H1 (cell line): ENCODE measurements around the gene SOBP. TPM values are rescaled to one million over a fixed set of nuclear protein-coding genes. Genes with fewer than 3 reads are reported as not detected.
A peak's percentile ranks its signal among the peaks of the same experiment; 100 is the strongest.

Experiments used
- CTCF ChIA-PET: fragments of 300-600 bp; sonication (Branson Sonifier 250); formaldehyde crosslinking; loops from one replicate; lab custom pipeline; 2021; ENCODE audit not compliant: partially characterized antibody; lab: Charles Lee
- POLR2A ChIA-PET: fragments of 300-600 bp; sonication (Branson Sonifier 250); formaldehyde crosslinking; loops from one replicate; lab custom pipeline; 2021; ENCODE audit warnings: inconsistent platforms; ENCODE audit not compliant: partially characterized antibody; lab: Charles Lee
- DNase-seq, 2 experiments: peaks; one replicate each; pipeline versions ENCODE4 v3.0.0 to v3.0.0-alpha.2; 2010 to 2022; ENCODE audit warnings: low spot score in 2 of 2, low read depth in 1 of 2, mixed read lengths in 1 of 2
- FAIRE-seq: peaks from 2 replicates; lab custom pipeline; 2011; peaks lifted over from hg19 to GRCh38; lab: Jason Lieb, UNC
- H2AFZ ChIP-seq: 2 replicates; pipeline ENCODE4 v1.8.1; 2012; ENCODE audit warnings: low read length, inconsistent platforms
- H2AK5ac ChIP-seq: 2 replicates; pipeline ENCODE4 v1.6.1; 2013; ENCODE audit warnings: low read depth, low read length
- H2BK120ac ChIP-seq: replicated peaks from 2 replicates; pipeline ENCODE3; 2013; ENCODE audit warnings: low read depth, low read length, inconsistent platforms
- H2BK12ac ChIP-seq: 2 replicates; pipeline ENCODE4 v1.6.1; 2013; ENCODE audit warnings: low read depth, low read length
- H2BK15ac ChIP-seq: 2 replicates; pipeline ENCODE4 v1.6.1; 2013; ENCODE audit warnings: low read length
- H2BK20ac ChIP-seq: 2 replicates; pipeline ENCODE4 v1.6.1; 2013; ENCODE audit warnings: low read length
- H2BK5ac ChIP-seq: 2 replicates; pipeline ENCODE4 v1.6.1; 2013; ENCODE audit warnings: low read depth, low read length
- H3K14ac ChIP-seq: 2 replicates; pipeline ENCODE4 v1.6.1; 2013; ENCODE audit warnings: inconsistent platforms; ENCODE audit not compliant: insufficient read length
- H3K18ac ChIP-seq: 2 replicates; pipeline ENCODE4 v1.6.1; 2013; ENCODE audit warnings: low read length; ENCODE audit errors: extremely low read depth
- H3K23ac ChIP-seq: 2 replicates; pipeline ENCODE4 v1.6.1; 2013; ENCODE audit warnings: inconsistent platforms; ENCODE audit not compliant: insufficient read length
- H3K23me2 ChIP-seq: 2 replicates; pipeline ENCODE4 v1.6.1; 2013; ENCODE audit warnings: low read depth, low read length
- H3K27ac ChIP-seq: 2 replicates; pipeline ENCODE4 v1.6.1; 2011; ENCODE audit warnings: low read depth, low read length, inconsistent platforms
- H3K27me3 ChIP-seq, 4 experiments: replicated peaks in 1 of 4; 1 replicate in 1 of 4; 2 replicates in 3 of 4; pipeline versions ENCODE4 v1.6.1 to v1.8.1; 2011 to 2013; ENCODE audit warnings: low read length in 3 of 4, mild to moderate bottlenecking in 3 of 4, inconsistent platforms in 2 of 4, mixed read lengths in 2 of 4, moderate library complexity in 1 of 4; ENCODE audit not compliant: control insufficient read depth in 3 of 4, insufficient read depth in 3 of 4; ENCODE audit errors: extremely low read depth in 1 of 4
- H3K36me3 ChIP-seq, 4 experiments: 2 replicates each; pipeline versions ENCODE4 v1.6.1 to v1.8.1; 2011 to 2013; ENCODE audit warnings: mild to moderate bottlenecking in 4 of 4, low read length in 3 of 4, moderate library complexity in 2 of 4, control low read depth in 1 of 4, inconsistent platforms in 1 of 4; ENCODE audit not compliant: insufficient read depth in 4 of 4, control insufficient read depth in 2 of 4
- H3K4ac ChIP-seq: replicated peaks from 2 replicates; pipeline ENCODE3; 2013; ENCODE audit warnings: low read length, low read depth, mixed read lengths, inconsistent platforms; ENCODE audit not compliant: insufficient read length
- H3K4me1 ChIP-seq, 4 experiments: replicated peaks in 1 of 4; 1 replicate in 1 of 4; 2 replicates in 3 of 4; pipeline versions ENCODE4 v1.6.1 to v1.8.1; 2011 to 2013; ENCODE audit warnings: low read length in 3 of 4, inconsistent platforms in 2 of 4, mixed read lengths in 1 of 4; ENCODE audit not compliant: insufficient read depth in 4 of 4, control insufficient read depth in 3 of 4
- H3K4me2 ChIP-seq, 2 experiments: 2 replicates each; pipeline versions ENCODE4 v1.6.1 to v1.8.1; 2011 to 2013; ENCODE audit warnings: low read depth in 2 of 2, low read length in 2 of 2, control low read depth in 1 of 2, inconsistent platforms in 1 of 2, mild to moderate bottlenecking in 1 of 2; ENCODE audit not compliant: insufficient read depth in 1 of 2
- H3K4me3 ChIP-seq, 4 experiments: fragments of 200-600, 300-600 bp in 1 of 4; sonication (generic), shearing (Covaris generic), sonication (Bioruptor Twin) in 1 of 4; 2 replicates each; pipeline versions ENCODE4 v1.5.1 to v1.8.1; 2011 to 2016; ENCODE audit warnings: low read length in 4 of 4, low read depth in 3 of 4, control low read depth in 2 of 4, inconsistent platforms in 2 of 4, mild to moderate bottlenecking in 2 of 4, mixed read lengths in 1 of 4, moderate library complexity in 1 of 4; ENCODE audit not compliant: insufficient read depth in 2 of 4; ENCODE audit errors: extremely low read depth in 1 of 4
- H3K56ac ChIP-seq: replicated peaks from 2 replicates; pipeline ENCODE3; 2013; ENCODE audit warnings: low read depth, mild to moderate bottlenecking, mixed read lengths, low read length, inconsistent platforms; ENCODE audit not compliant: insufficient read length
- H3K79me1 ChIP-seq: 2 replicates; pipeline ENCODE4 v1.6.1; 2013; ENCODE audit warnings: low read depth, low read length, control low read depth
- H3K79me2 ChIP-seq, 2 experiments: 2 replicates each; pipeline versions ENCODE4 v1.6.1 to v1.8.1; 2012 to 2013; ENCODE audit warnings: low read length in 2 of 2, mild to moderate bottlenecking in 2 of 2, inconsistent platforms in 1 of 2; ENCODE audit not compliant: insufficient read depth in 2 of 2, control insufficient read depth in 1 of 2
- H3K9ac ChIP-seq, 4 experiments: replicated peaks in 1 of 4; 1 replicate in 1 of 4; 2 replicates in 3 of 4; pipeline versions ENCODE4 v1.6.1 to v1.8.1; 2011 to 2013; ENCODE audit warnings: low read depth in 3 of 4, low read length in 3 of 4, control low read depth in 2 of 4, mild to moderate bottlenecking in 2 of 4, moderate library complexity in 2 of 4, inconsistent platforms in 1 of 4; ENCODE audit errors: extremely low read depth in 1 of 4
- H3K9me3 ChIP-seq, 2 experiments: 2 replicates each; pipeline versions ENCODE4 v1.6.1 to v1.8.1; 2012 to 2013; ENCODE audit warnings: mild to moderate bottlenecking in 2 of 2, moderate library complexity in 2 of 2, control low read depth in 1 of 2, inconsistent platforms in 1 of 2, low read depth in 1 of 2, low read length in 1 of 2, mixed read lengths in 1 of 2; ENCODE audit not compliant: insufficient read depth in 2 of 2
- H4K20me1 ChIP-seq, 2 experiments: replicated peaks in 1 of 2; 2 replicates each; pipeline versions ENCODE3 to v1.8.1; 2011 to 2013; ENCODE audit warnings: inconsistent platforms in 2 of 2, low read length in 2 of 2, mild to moderate bottlenecking in 1 of 2; ENCODE audit not compliant: insufficient read depth in 2 of 2, control insufficient read depth in 1 of 2
- H4K5ac ChIP-seq: 2 replicates; pipeline ENCODE4 v1.6.1; 2013; ENCODE audit warnings: low read length, low read depth, mixed read lengths, inconsistent platforms; ENCODE audit not compliant: insufficient read length
- H4K8ac ChIP-seq: 2 replicates; pipeline ENCODE4 v1.8.0; 2013; ENCODE audit warnings: mild to moderate bottlenecking, moderate library complexity, low read length, inconsistent platforms; ENCODE audit not compliant: insufficient read depth; ENCODE audit errors: extremely low read depth
- H4K91ac ChIP-seq: replicated peaks from 2 replicates; pipeline ENCODE3; 2013; ENCODE audit warnings: low read length, mixed read lengths, inconsistent platforms; ENCODE audit not compliant: insufficient read length
- ATF3 ChIP-seq: IDR thresholded peaks from 2 replicates; pipeline ENCODE4 v1.6.1; 2011; ENCODE audit warnings: low read depth, mild to moderate bottlenecking, low read length; ENCODE audit not compliant: insufficient read depth
- TEAD4 ChIP-seq: IDR thresholded peaks from 2 replicates; pipeline ENCODE4 v1.6.1; 2012; ENCODE audit warnings: low read depth, low read length, inconsistent platforms, mixed read lengths
- WGBS, 2 experiments: shearing (Covaris generic) in 1 of 2; methylation state at CpG; one replicate each; pipeline versions ENCODE4 v1.1.6 to v1.1.7; 2013 to 2015; ENCODE audit warnings: low lambda C conversion rate in 2 of 2, mixed read lengths in 2 of 2, inconsistent platforms in 1 of 2, low coverage in 1 of 2, missing lambda C conversion rate in 1 of 2; ENCODE audit not compliant: insufficient replicate concordance in 2 of 2, insufficient coverage in 1 of 2, insufficient read length in 1 of 2; ENCODE audit errors: extremely low coverage in 1 of 2, missing lambda C conversion rate in 1 of 2; 5-methylcytosine and 5-hydroxymethylcytosine counted together
- polyA plus RNA-seq, 7 experiments: library from polyadenylated mRNA; depleted of rRNA in 3 of 7; stranded (reverse) in 5 of 7; unstranded in 2 of 7; fragments of >200 nt in 5 of 7; fragments of 200-250 nt in 2 of 7; gene quantifications; 1 replicate in 5 of 7; 2 replicates in 1 of 7; 4 replicates in 1 of 7; pipeline versions ENCODE4 v1.2.1 to v1.2.3, GENCODE V29; 2011 to 2013; ENCODE audit warnings: missing spikeins in 2 of 7, mixed read lengths in 2 of 7
- total RNA-seq: library from RNA; stranded (reverse); fragmentation: NEBNext Ultra II Directional; extraction: Animal tissue kit (Norgen Biotek cat#: 25700); gene quantifications from 2 replicates; pipeline ENCODE4 v1.2.1, GENCODE V29; 2021

The SOBP gene
- total and polyA plus RNA-seq, 2 of the 8 experiments (the other 6 are each of a cell fraction or from before 2014, with no cell fraction given) = 0.45 to 6.2 TPM

GRCh38 chr6:107534571-107535141 is 44.7 kb downstream of the SOBP start:
- ChIA-PET CTCF (no interaction called here), POLR2A (no interaction called here)
- Histone ChIP-seq H3K4me3 (peak overlapping the region in 1 of 4 experiments; percentile 5; a peak in 1 of 8 replicates), H4K20me1 (no peaks in the 10 kb centered on the region), H2BK20ac (no peak overlapping the region), H3K4me1 (peaks cover 2 to 18% (median 12%) of the 10 kb centered on the region in 4 experiments; a peak in 6 of 7 replicates), H3K9ac (no peak overlapping the region), H3K79me1 (no peaks in the 10 kb centered on the region), H3K23me2 (no peaks in the 10 kb centered on the region; the same call in 1 of the 2 replicates), H2BK12ac (no peak overlapping the region), H2AFZ (no peak overlapping the region), H3K4ac (no peak overlapping the region), H3K36me3 (no peaks in the 10 kb centered on the region), H3K4me2 (peak overlapping the region in 1 of 2 experiments; percentile 12; a peak in 1 of 4 replicates), H3K56ac (no peak overlapping the region), H3K27me3 (no peaks in the 10 kb centered on the region), H2BK120ac (no peak overlapping the region), H2AK5ac (no peak overlapping the region), H4K5ac (no peak overlapping the region), H3K23ac (no peak overlapping the region), H3K9me3 (no peaks in the 10 kb centered on the region), H2BK15ac (no peak overlapping the region), H3K14ac (no peak overlapping the region), H4K91ac (no peak overlapping the region), H4K8ac (no peak overlapping the region), H3K27ac (no peak overlapping the region), H3K79me2 (no peaks in the 10 kb centered on the region), H2BK5ac (no peak overlapping the region), H3K18ac (no peak overlapping the region)
- whole genome bisulfite sequencing, 2 experiments = 26% methylated on average over 5 of the region's 5 CpGs; no CpG with 5 or more reads in 1 of the 2 experiments
- DNase-seq (no peak), FAIRE-seq (peak; percentile 19)
- no peak for TF ChIP-seq ATF3
- 0 out of 2 replicates have a peak, but pooled peaks have one; percentile 32 for TF ChIP-seq TEAD4
